ENCODE data around the gene AGFG1. TPM values are rescaled to one million over a fixed set of nuclear protein-coding genes. Genes with fewer than 3 reads are reported as not detected.
"Not testable (repeated sequence)": the region's sequence is repeated elsewhere in the genome, so short reads cannot be mapped to it uniquely, and the experiment has no call there.

AGFG1 gene
- total and polyA plus RNA-seq, 5 donors, result 21.5 to 65.3 (median 50.3) TPM

DNA sequence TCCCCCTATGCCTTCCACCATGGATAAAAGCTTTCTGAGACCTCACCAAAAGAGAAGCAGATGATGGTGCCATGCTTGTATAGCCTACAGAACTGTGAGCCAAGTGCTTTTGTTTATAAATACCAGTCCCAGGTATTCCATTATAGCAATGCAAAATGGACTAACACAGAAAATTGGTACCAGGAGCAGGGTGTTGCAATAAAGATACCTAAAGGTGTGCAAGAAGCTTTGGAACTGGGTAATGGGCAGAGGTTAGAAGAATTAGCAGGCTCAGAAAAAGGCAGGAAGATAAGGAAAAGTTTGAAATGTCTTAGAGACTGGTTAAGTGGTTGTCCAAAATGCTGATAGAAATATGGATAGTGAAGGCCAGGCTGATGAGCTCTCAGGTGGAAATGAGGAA, 110.4 kb downstream of the AGFG1 start:
- no peak overlapping the region for H3K27ac ChIP-seq (ENCODE audit: low read length)
- no peaks in the 10 kb centered on the region for H3K4me1 ChIP-seq (ENCODE audit: control insufficient read depth, insufficient read depth, low read length)
- intact Hi-C loops (cut with DNase I), result no loop called here
- no peak for ATAC-seq
- H3K4me3 ChIP-seq (ENCODE audit: low read length), result no peak overlapping the region
- DNase-seq, result no peak
- H3K9me3 ChIP-seq (ENCODE audit: control insufficient read depth, low read length), result peaks cover 1% of the 10 kb centered on the region
- H3K27me3 ChIP-seq (ENCODE audit: control insufficient read depth, insufficient read depth), result peaks cover 3% of the 10 kb centered on the region

DNA sequence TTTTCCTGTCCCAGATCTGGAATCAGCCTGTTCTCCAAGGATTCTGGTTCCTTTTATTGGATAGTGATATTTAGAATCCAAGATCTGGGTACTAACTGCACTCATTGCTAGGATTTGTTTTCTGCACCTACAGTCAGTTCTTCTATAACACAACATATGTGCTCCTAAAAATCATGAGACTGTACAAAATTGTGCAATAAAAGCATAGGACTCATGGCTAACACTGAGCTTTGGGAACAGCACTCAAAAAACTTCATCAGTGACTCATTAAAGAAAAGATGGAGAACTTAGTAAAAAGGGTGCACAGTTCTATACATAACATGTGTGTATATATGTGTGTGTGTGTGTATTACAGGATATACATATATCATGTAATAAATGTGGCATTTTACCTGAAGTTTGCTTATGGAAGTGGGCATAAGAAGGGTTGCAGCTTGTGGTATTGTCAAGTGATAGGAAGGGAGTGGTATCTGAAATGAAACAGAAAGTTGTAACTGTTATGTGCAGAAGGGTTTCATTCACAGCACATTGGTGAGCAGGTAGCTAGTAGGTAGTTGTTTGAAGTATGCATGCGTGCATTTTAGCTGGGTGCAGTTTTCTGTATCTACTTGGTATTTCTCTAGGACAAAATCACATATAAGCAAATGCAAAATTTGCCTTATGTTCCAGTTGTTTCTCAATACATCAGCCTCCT, 120.9 kb downstream of the AGFG1 start:
- intact Hi-C loops (cut with DNase I), result no loop called here
- Histone ChIP-seq H3K27me3 (ENCODE audit: control insufficient read depth, insufficient read depth) (no peaks in the 10 kb centered on the region), H3K27ac (ENCODE audit: low read length) (no peak overlapping the region), H3K9me3 (ENCODE audit: control insufficient read depth, low read length) (no peaks in the 10 kb centered on the region), H3K4me1 (ENCODE audit: control insufficient read depth, insufficient read depth, low read length) (no peaks in the 10 kb centered on the region), H3K4me3 (ENCODE audit: low read length) (no peak overlapping the region)
- 85% methylated on average over 1 of the region's 1 CpG for WGBS
- DNase-seq, result no peak
- no peak for ATAC-seq

DNA sequence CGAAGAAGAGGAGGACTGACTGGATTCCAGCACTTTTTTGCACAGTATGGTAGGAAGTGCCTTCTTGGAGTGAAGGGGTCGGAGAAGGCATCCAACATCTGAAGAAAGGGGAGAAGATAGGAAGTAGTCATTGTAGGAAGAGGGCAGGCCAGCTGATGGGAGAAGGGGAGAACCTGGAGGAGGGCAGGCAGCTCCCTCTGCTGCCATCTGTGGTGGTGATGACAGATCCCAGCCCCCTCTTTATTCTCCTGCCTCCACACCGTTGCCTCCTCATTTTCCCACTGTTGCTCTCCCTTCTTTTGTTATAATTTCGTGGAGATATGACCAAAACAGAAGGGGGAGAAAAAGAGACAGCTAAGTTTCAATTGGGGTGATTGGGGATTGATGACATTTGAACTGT, 123.8 kb downstream of the AGFG1 start:
- H3K4me1 ChIP-seq (ENCODE audit: control insufficient read depth, insufficient read depth, low read length), result no peaks in the 10 kb centered on the region
- 47% methylated on average over 4 of the region's 4 CpGs for WGBS
- ATAC-seq (no peak), DNase-seq (no peak)
- H3K27me3 ChIP-seq (ENCODE audit: control insufficient read depth, insufficient read depth), result no peaks in the 10 kb centered on the region
- no peak overlapping the region for H3K4me3 ChIP-seq (ENCODE audit: low read length)
- intact Hi-C loops (cut with DNase I), result no loop called here
- H3K27ac ChIP-seq (ENCODE audit: low read length), result no peak overlapping the region
- no peaks in the 10 kb centered on the region for H3K9me3 ChIP-seq (ENCODE audit: control insufficient read depth, low read length)

- intact Hi-C loops (cut with DNase I), result no loop called here
- Histone ChIP-seq H3K27me3 (ENCODE audit: control insufficient read depth, insufficient read depth) (no peaks in the 10 kb centered on the region), H3K4me3 (ENCODE audit: low read length) (no peak overlapping the region), H3K27ac (ENCODE audit: low read length) (no peak overlapping the region), H3K9me3 (ENCODE audit: control insufficient read depth, low read length) (no peaks in the 10 kb centered on the region), H3K4me1 (ENCODE audit: control insufficient read depth, insufficient read depth, low read length) (no peaks in the 10 kb centered on the region)
- ATAC-seq (no peak), DNase-seq (no peak)
Observed at GRCh38 chr2:227597036-227597435, 125.1 kb downstream of the AGFG1 start.

GRCh38 chr2:227597998-227598397, 126.0 kb downstream of the AGFG1 start:
- Histone ChIP-seq H3K27ac (ENCODE audit: low read length) (no peak overlapping the region), H3K4me1 (ENCODE audit: control insufficient read depth, insufficient read depth, low read length) (no peaks in the 10 kb centered on the region), H3K9me3 (ENCODE audit: control insufficient read depth, low read length) (no peaks in the 10 kb centered on the region), H3K27me3 (ENCODE audit: control insufficient read depth, insufficient read depth) (no peaks in the 10 kb centered on the region), H3K4me3 (ENCODE audit: low read length) (no peak overlapping the region)
- intact Hi-C loops (cut with DNase I), result no loop called here
- DNase-seq (no peak), ATAC-seq (no peak)
- 70% methylated on average over 4 of the region's 4 CpGs for WGBS

DNA sequence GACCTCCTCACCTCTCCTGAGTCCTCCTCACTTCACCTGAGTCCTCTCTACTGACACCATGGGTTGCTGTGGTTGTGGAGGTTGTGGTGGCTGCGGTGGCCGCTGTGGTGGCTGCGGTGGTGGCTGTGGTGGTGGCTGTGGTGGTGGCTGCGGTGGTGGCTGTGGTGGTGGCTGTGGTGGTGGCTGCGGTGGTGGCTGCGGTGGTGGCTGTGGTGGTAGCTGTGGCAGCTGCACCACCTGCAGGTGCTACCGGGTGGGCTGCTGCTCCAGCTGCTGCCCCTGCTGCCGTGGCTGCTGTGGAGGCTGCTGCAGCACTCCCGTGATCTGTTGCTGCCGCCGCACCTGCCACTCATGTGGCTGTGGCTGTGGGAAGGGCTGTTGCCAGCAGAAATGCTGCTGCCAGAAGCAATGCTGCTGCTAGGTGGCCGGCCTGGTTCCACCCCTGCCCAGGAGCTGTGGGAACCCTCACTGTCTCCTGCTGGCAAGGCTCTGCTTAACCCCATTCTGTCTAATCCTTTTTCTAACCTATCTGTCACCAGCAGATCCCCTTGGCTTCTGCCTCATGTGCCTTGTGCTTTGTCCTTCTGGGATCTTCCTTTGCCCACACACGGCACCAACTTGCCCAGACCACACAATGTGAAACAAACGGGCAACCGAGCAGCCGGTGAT, 127.0 kb downstream of the AGFG1 start, which contains the start of gene SCYGR2:
SCYGR2 (plus strand) TSS at position 59 of the 669 bp plus-strand sequence; CDS start at position 59, 0 bp downstream.
- WGBS, result 80% methylated on average over 16 of the region's 16 CpGs
- ATAC-seq; intact Hi-C loops (cut with DNase I); H3K27ac ChIP-seq (ENCODE audit: low read length); DNase-seq; H3K4me1 ChIP-seq (ENCODE audit: control insufficient read depth, insufficient read depth, low read length); H3K4me3 ChIP-seq (ENCODE audit: low read length); H3K9me3 ChIP-seq (ENCODE audit: control insufficient read depth, low read length); H3K27me3 ChIP-seq (ENCODE audit: control insufficient read depth, insufficient read depth): not testable (repeated sequence)

GRCh38 chr2:227602358-227602757, 130.4 kb downstream of the AGFG1 start:
- no peaks in the 10 kb centered on the region for H3K4me1 ChIP-seq (ENCODE audit: control insufficient read depth, insufficient read depth, low read length)
- H3K27me3 ChIP-seq (ENCODE audit: control insufficient read depth, insufficient read depth), result no peaks in the 10 kb centered on the region

GRCh38 chr2:227606476-227606875, 134.5 kb downstream of the AGFG1 start:
- WGBS, result 59% methylated on average over 1 of the region's 1 CpG
- Histone ChIP-seq H3K4me3 (ENCODE audit: low read length) (no peak overlapping the region), H3K27ac (ENCODE audit: low read length) (no peak overlapping the region), H3K27me3 (ENCODE audit: control insufficient read depth, insufficient read depth) (no peaks in the 10 kb centered on the region), H3K9me3 (ENCODE audit: control insufficient read depth, low read length) (no peaks in the 10 kb centered on the region), H3K4me1 (ENCODE audit: control insufficient read depth, insufficient read depth, low read length) (no peaks in the 10 kb centered on the region)
- peak in 1 of 2 donors; percentile 40 for ATAC-seq
- intact Hi-C loops (cut with DNase I), result no loop called here
- no peak for DNase-seq

More at GRCh38 chr2:227602358-227602757, 130.4 kb downstream of the AGFG1 start:
- WGBS, result 68% methylated on average over 3 of the region's 3 CpGs
- no peak overlapping the region for H3K4me3 ChIP-seq (ENCODE audit: low read length)
- intact Hi-C loops (cut with DNase I), result no loop called here
- H3K9me3 ChIP-seq (ENCODE audit: control insufficient read depth, low read length), result no peaks in the 10 kb centered on the region
- DNase-seq, result no peak
- no peak for ATAC-seq
- H3K27ac ChIP-seq (ENCODE audit: low read length), result no peak overlapping the region

DNA sequence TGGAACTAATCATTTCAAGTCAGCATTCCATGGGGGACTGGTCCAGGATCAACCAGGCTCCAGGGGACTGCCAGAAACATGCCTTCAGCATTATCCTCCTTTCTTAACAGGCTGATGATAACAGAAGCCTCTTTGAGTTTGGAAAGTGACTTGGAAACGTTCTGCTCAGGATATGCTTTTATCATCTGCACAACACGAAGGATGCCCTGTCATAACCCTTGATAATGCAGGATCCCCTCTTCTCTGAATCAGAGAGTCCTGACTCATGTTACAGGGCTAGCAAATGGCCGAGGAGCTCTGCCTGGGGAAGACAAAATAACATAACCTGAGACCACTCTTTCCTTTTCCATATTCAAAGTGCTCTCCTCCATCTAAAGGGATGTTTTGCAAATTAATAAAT, 136.0 kb downstream of the AGFG1 start:
- intact Hi-C loops (cut with DNase I), result no loop called here
- Histone ChIP-seq H3K4me3 (ENCODE audit: low read length) (no peak overlapping the region), H3K9me3 (ENCODE audit: control insufficient read depth, low read length) (no peaks in the 10 kb centered on the region), H3K4me1 (ENCODE audit: control insufficient read depth, insufficient read depth, low read length) (no peaks in the 10 kb centered on the region), H3K27me3 (ENCODE audit: control insufficient read depth, insufficient read depth) (no peaks in the 10 kb centered on the region), H3K27ac (ENCODE audit: low read length) (no peak overlapping the region)
- no peak for ATAC-seq
- 21% methylated on average over 3 of the region's 3 CpGs for WGBS
- no peak for DNase-seq

DNA sequence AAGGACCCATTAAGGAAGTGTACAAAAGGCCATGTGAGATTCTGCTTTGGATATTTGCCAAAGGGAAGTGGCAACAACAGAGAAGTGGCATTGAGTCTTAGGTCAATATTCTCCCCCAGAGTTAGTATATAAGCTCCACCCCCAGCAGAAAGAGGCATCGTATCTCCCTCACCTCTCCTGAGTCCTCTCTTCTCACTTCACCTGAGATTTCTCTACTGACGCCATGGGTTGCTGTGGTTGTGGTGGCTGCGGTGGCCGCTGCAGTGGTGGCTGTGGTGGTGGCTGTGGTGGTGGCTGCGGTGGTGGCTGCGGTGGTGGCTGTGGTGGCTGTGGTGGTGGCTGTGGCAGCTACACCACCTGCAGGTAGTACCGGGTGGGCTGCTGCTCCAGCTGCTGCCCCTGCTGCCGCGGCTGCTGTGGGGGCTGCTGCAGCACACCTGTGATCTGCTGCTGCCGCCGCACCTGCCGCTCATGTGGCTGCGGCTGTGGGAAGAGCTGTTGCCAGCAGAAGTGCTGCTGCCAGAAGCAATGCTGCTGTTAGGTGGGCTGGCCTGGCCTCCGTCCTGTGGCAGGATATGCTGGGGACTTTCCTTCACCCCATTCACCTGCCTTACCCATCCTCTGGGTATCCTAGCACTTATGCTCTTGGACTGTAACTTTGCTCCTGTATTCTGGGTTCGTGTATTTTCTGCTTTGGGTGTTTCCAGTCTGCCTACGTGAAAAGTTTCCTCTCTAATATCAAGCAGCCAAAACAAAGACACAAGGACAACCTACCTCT, 136.8 kb downstream of the AGFG1 start:
- no peak overlapping the region for H3K4me3 ChIP-seq (ENCODE audit: low read length)
- ATAC-seq (peak in 1 of 2 donors; percentile 26), DNase-seq (no peak)
- H3K27me3 ChIP-seq (ENCODE audit: control insufficient read depth, insufficient read depth), result no peaks in the 10 kb centered on the region
- 72% methylated on average over 16 of the region's 16 CpGs for WGBS
- no peak overlapping the region for H3K27ac ChIP-seq (ENCODE audit: low read length)
- H3K9me3 ChIP-seq (ENCODE audit: control insufficient read depth, low read length), result no peaks in the 10 kb centered on the region
- H3K4me1 ChIP-seq (ENCODE audit: control insufficient read depth, insufficient read depth, low read length), result no peaks in the 10 kb centered on the region
- intact Hi-C loops (cut with DNase I), result no loop called here

GRCh38 chr2:227610123-227610522, 138.2 kb downstream of the AGFG1 start:
- ATAC-seq (no peak), DNase-seq (no peak)
- H3K9me3 ChIP-seq (ENCODE audit: control insufficient read depth, low read length), result no peaks in the 10 kb centered on the region
- no peaks in the 10 kb centered on the region for H3K4me1 ChIP-seq (ENCODE audit: control insufficient read depth, insufficient read depth, low read length)
- whole genome bisulfite sequencing, result 88% methylated on average over 2 of the region's 2 CpGs
- no peak overlapping the region for H3K4me3 ChIP-seq (ENCODE audit: low read length)
- intact Hi-C loops (cut with DNase I), result no loop called here
- H3K27ac ChIP-seq (ENCODE audit: low read length), result no peak overlapping the region
- no peaks in the 10 kb centered on the region for H3K27me3 ChIP-seq (ENCODE audit: control insufficient read depth, insufficient read depth)
